HG03575 (cell line): Measurements from ENCODE around the gene CABP4.
A peak's percentile ranks its signal among the peaks of the same experiment; 100 is the strongest.
"Not testable (repeated sequence)": the region's sequence is repeated elsewhere in the genome, so short reads cannot be mapped to it uniquely, and the experiment has no call there.

ENCODE experiments used
- ATAC-seq: cut with Tn5 transposase; IDR thresholded peaks from one replicate; pipeline ENCODE4 v1.9.1; 2021; ENCODE audit not compliant: unreplicated experiment, insufficient number of reproducible peaks, low FRiP score; ENCODE audit errors: extremely low read depth

CABP4 gene

GRCh38 chr11:67468456-67468758 lies 13.3 kb downstream of the CABP4 start:
- no peak for ATAC-seq

DNA sequence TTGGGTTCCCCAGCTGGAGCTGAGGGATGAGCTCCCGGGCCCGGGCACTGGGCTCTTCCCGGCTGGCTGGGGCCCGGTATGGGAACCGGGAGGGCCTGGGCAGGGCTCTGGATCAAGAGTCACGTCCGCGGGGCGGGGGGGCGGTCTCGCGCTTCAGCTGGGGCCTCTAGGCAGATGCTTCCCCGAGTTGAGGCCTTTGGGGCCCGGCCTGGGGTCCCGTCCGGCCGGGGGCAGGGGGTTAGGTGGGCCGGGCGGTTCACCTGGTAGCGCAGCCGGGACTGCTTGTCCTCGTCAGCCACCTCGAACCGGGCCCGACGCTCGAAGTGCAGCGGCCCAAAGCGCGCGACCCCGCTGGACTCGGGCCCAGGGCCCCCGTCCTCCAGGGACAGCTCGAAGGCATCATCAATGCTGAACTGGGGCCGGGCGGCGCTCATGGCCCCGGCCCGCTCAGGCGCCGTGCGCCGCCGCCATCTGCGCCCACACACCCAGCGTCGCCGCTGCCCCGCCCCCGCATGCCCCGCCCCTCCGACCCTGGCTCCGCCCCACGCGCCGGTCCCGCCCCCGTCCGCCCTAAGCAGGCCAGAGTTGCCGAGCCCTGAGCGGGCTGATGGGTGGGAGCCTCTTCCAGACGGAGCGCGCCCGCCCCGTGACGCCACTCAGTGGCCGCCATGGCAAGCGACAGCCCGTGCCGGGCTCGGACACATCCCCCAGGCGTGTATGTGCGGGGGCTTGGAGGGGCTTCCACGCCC lies 13.8 kb downstream of the CABP4 start, which contains the start of gene TMEM134:
TSS of gene TMEM134 (minus strand) at position 493 of the 749 bp plus-strand sequence. CDS start at position 434, 59 bp downstream.
- ATAC-seq: no peak

GRCh38 chr11:67469508-67469811 lies 14.3 kb downstream of the CABP4 start:
- no peak for ATAC-seq

DNA sequence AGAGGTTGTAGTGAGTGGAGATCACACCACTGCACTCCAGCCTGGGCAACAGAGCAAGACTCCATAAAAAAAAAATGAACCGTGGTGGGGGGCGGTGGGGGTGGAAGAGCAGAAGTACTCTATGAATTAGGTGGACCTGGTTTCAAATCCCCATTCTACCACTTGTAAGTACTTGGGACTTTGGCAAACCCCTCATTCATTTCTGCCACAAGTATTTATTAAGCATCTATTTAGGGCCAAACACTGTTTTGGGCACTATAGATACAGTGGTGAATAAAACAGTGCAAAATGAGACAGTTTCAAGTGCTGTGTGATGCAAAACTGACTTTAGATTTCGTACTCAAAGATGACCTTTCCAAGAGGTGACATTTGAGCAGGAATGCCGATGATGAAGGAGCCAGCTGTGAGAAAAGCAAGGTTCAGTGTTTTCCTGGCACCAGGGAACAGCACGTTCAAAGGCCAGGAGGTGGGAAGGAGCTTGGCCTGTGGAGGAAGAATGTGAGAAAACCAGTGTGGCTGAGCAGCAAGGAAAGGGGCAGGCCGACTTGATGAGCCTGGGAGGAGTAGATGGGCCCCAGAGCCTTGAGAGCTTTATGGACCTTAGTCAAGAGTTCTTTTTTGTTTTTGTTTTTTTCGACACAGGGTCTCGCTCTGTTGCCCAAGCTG lies 15.3 kb downstream of the CABP4 start:
- ATAC-seq: no peak

- ATAC-seq: no peak
Measured at GRCh38 chr11:67472882-67473281, 17.7 kb downstream of the CABP4 start.

DNA sequence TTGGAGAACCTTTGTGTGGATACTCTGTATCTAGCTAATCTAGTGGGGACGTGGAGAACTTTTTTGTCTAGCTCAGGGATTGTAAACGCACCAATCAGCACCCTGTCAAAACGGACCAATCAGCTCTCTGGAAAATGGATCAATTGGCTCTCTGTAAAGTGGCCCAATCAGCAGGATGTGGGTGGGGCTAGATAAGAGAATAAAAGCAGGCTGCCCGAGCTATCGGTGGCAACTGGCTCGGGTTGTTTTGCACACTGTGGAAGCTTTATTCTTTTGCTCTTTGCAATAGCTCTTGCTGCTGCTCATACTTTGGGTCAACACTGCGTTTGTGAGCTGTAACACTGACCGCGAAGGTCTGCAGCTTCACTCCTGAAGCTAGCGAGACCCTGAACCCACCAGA lies 21.5 kb downstream of the CABP4 start:
- ATAC-seq: not testable (repeated sequence)

DNA sequence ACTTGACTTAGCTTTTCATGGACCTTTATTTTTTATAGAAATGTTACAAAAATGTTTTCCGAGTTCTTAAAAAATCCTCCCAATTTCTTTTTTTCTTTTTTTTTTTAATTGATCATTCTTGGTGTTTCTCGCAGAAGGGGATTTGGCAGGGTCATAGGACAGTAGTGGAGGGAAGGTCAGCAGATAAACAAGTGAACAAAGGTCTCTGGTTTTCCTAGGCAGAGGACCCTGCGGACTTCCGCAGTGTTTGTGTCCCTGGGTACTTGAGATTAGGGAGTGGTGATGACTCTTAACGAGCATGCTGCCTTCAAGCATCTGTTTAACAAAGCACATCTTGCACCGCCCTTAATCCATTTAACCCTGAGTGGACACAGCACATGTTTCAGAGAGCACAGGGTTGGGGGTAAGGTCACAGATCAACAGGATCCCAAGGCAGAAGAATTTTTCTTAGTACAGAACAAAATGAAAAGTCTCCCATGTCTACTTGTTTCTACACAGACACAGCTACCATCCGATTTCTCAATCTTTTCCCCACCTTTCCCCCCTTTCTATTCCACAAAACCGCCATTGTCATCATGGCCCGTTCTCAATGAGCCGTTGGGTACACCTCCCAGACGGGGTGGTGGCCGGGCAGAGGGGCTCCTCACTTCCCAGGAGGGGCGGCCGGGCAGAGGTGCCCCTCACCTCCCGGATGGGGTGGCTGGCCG lies 22.3 kb downstream of the CABP4 start:
- ATAC-seq: not testable (repeated sequence)

DNA sequence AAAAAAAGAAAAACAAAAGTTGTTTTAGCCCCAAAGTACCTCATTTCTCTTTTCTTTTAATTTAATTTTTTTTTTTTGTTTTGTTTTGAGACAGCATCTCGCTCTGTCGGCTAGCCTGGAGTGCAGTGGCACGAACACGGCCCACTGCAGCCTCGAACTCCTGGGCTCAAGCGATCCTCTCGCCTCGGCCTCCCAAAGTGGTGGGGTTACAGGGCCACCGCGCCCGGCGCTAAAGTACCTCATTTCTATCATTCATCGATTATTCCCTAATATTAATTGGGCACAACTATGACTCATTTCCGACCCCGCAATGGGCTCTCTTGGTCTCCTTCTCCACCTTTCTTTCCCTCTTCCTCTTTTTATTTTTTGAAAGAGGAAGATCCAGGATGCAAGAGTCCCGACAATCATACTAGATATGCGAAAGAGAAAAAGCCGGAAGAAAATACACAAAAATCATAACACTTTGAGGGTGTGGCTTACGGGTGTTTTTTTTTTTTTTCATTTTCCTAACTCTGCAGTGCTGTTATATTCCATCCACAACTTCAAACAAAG lies 27.2 kb downstream of the CABP4 start:
- no peak for ATAC-seq

DNA sequence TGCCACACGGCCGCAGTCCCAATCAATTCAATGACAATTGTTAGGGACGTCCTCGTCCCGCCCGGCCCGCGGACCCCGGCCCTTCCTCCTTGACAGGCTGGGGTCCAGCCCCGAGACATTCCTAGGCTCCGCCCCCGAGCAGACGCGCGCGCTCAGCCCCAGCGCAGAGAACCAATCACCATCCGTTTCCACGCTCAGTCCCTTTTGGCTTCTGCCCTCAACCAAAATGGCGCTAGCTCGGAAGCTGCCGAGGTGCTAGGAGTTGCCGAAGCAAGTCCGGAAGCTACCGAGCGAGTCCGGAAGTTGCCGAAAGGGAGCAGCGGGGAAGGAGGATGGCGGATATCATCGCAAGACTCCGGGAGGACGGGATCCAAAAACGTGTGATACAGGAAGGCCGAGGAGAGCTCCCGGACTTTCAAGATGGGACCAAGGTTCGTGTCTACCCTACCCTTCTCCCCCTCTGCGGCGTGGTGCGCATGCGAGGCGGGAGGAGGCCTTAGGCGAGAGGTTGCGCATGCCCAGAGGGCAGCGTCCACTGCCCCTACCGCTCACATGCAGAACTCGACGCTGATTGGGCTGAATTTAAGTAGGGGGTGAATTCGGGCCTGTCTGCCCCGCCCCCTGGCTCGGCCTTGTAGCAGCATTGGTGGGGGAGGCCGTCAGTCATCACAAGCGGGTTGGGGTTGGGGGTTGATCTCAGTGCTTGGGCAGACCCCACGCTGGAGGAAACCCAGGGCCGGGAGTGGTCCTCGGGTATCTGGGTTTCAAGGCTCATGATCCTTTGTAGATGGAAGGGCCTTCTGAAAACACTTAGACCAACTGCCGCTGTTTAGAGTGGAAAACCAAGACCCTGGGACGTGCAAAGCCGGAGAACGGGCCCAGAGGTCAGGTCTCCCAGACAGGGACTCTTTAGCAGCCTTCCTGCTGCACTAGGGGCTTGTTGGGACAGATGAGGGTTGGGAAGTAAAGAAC lies 28.0 kb downstream of the CABP4 start, which contains the start of gene AIP:
TSS of gene AIP (plus strand) at position 200 of the 972 bp plus-strand sequence. CDS start at position 333, 133 bp downstream.
- peak; percentile 38 for ATAC-seq

GRCh38 chr11:67483831-67484665 lies 28.9 kb downstream of the CABP4 start:
- ATAC-seq: no peak

DNA sequence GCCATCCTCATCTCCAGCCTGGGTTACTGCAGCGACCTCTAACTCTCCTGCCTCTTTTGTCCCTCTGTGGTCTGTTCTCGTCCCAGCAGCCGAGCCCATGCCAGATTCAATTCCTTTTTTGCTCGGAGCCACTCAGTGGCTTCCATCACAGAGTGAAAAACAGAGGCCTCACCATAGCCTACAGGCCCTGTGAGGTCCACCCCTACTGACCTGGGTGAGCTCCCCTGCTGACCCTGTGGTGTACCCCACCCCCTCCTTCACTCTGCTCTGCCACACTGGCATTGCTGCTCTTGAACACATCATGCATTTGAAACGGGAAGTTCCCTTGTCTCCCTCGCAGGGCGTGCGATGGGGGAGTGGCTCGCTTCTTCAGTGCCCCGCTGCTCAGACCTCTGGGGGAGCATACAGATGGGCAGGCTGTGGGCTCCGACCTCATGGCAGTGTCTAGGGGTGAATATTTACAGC lies 29.7 kb downstream of the CABP4 start:
- ATAC-seq: no peak

DNA sequence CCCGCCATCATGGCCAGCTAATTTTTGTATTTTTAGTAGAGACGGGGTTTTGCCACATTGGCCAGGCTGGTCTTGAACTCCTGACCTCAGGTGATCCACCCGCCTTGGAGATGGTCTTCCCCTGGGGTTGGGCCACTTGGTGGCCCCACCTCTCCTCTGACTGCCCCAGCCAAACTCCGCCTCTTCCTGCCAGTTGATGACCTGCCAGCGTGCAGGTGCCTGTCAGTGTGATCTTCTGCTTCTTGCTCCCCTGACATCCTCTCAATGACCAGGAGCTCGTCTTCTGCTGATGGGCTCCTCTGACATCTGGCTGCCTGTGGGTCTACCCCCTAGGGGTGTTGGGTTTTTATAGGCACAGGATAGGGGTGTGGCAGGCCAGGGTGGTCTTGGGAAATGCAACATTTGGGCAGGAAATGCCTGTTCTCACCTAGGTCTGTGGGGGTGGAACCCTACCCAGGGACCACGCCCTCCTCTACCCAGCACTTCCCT lies 30.8 kb downstream of the CABP4 start:
- not testable (repeated sequence) for ATAC-seq

DNA sequence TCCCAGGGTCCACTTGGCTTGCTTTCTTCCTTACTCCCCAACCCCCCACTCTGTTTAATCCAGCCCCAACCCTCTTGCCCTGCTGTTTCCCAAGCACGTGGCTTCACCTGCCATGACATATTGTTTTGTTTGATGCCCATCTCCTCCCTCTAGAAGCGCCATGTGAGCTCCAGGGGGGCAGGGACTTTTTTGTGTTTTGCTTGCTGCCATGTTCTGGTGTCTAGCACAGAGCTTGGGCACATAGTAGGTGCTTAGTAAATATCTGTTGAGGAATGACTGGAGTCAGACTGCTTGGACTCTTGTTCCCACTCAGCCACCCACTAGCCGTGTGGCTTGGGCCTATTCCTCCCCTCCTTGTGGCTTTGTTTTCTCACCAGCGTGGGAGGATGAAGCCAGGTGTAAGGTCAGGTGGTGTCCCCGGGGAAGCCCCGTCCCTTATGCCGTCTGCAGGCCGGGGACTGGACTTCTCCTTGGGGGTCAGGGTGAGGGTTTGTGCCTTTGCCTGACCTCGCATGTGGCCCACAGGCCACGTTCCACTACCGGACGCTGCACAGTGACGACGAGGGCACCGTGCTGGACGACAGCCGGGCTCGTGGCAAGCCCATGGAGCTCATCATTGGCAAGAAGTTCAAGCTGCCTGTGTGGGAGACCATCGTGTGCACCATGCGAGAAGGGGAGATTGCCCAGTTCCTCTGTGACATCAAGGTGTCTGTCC lies 31.5 kb downstream of the CABP4 start:
- ATAC-seq: no peak

DNA sequence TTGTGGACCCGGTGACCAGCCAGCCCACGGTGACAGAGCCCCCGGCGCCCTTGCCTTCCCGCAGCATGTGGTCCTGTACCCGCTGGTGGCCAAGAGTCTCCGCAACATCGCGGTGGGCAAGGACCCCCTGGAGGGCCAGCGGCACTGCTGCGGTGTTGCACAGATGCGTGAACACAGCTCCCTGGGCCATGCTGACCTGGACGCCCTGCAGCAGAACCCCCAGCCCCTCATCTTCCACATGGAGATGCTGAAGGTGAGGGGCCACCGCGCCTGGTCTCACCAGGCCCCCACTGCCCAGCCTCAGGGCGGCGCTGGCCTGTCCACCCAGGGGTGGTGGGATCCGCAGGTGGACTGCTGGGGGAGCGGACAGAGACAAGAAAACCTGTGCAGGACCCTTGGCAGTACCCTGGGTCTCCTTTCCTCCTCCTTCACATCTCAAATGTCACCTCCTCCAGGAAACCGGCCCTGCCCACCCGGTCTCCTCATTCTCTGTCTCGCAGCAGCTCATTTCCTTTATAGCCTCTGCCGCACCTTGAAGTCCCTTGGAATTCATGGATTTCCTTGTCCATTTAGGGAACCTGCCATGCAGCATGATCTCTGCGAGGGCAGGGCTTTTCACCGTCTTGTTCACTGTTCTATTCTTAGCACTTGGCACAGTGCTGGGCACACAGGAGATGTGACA lies 34.2 kb downstream of the CABP4 start:
- ATAC-seq: no peak

DNA sequence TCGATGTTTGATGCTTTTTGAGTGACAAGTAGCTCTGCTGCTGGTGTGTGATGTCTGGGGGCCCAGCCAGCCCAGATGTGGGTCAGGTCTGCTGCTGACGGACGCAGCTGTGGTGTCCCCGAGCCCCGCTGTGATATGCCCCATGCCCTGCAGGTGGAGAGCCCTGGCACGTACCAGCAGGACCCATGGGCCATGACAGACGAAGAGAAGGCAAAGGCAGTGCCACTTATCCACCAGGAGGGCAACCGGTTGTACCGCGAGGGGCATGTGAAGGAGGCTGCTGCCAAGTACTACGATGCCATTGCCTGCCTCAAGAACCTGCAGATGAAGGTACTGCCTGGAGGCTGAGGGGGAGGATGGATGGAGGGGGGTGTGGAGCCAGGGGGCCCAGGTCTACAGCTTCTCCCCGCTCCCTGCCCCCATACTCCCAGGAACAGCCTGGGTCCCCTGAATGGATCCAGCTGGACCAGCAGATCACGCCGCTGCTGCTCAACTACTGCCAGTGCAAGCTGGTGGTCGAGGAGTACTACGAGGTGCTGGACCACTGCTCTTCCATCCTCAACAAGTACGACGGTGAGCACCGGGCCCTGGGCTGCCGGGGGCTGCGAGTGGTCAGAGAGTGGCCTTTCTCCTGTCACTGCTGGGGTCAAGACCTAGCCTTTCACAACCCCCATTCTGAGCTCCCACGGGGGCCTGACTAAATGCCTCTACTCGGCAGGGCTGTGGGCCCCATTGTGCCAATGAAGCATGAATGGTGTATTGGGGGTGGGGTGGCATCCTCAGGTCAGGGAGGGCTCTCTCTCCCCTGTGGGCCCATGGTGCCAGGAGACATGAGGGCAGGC lies 35.0 kb downstream of the CABP4 start:
- ATAC-seq: no peak

DNA sequence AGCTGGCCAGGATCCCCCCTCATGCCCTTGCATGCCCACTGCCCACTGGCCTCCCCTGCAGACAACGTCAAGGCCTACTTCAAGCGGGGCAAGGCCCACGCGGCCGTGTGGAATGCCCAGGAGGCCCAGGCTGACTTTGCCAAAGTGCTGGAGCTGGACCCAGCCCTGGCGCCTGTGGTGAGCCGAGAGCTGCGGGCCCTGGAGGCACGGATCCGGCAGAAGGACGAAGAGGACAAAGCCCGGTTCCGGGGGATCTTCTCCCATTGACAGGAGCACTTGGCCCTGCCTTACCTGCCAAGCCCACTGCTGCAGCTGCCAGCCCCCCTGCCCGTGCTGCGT lies 35.5 kb downstream of the CABP4 start:
- ATAC-seq: no peak
